GM21786 (cell line): ENCODE results near the gene SUSD3.

Source experiments
- ATAC-seq: cut with Tn5 transposase; IDR thresholded peaks from one replicate; pipeline ENCODE4 v1.9.1; 2021; ENCODE audit not compliant: unreplicated experiment

Gene SUSD3

DNA sequence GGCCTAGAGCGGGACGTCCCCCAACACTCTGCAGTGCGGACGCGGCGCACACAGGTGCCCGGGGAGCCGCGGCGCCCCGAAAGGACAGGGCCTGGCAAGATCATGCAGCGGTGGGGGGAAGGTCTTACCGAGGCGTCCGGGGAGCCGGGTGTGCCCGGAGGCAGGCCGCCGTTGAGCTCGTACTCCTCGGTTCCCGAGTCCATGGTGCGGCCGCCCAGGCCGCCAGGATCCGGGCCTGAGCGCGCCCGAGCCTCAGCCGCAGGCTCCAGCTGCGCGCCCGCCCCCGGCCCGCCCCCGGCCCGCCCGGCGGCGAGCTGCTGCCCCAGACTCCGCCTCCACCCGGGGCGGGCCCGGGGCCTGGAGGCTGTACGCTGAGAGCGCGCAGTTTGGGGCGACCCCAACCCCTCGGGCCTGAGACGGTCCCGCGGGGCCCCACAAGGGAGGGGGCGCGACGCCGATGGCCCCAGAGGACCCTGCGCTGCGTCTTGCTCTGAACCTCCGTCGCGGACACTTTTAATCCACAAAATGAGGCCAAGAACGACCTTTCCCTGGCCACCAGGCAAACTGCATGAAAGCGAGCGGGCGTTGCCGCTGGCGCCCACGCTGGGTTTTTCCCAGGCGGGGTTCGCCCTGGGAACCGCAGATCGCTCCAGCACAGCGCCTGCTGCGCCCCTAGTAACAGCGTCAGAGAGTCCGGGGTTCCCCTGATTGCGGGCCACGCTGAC is 75.7 kb downstream of the SUSD3 start, which contains the start of gene NINJ1:
TSS of gene NINJ1 (minus strand) at position 237 of the 725 bp plus-strand sequence. CDS start at position 203, 34 bp downstream.
- peak; percentile 74 for ATAC-seq
